IPS DF 6.9 (cell line): ENCODE measurements around the gene BIRC2.

ENCODE experiments used
- DNase-seq: peaks from one replicate; pipeline ENCODE4 v3.0.0-alpha.2; 2013; ENCODE audit warnings: low read depth, low spot score
- H3K27ac ChIP-seq: one replicate; pipeline ENCODE4 v1.5.1; 2013; ENCODE audit warnings: low read length, control low read depth
- H3K27me3 ChIP-seq: 2 replicates; pipeline ENCODE4 v1.6.1; 2013; ENCODE audit warnings: mild to moderate bottlenecking, low read length; ENCODE audit not compliant: control insufficient read depth, insufficient read depth
- H3K36me3 ChIP-seq: 2 replicates; pipeline ENCODE4 v1.6.1; 2013; ENCODE audit warnings: low read length; ENCODE audit not compliant: control insufficient read depth, insufficient read depth
- H3K4me1 ChIP-seq: 2 replicates; pipeline ENCODE4 v1.6.1; 2013; ENCODE audit warnings: low read length; ENCODE audit not compliant: control insufficient read depth, insufficient read depth
- H3K4me3 ChIP-seq: 2 replicates; pipeline ENCODE4 v1.5.1; 2013; ENCODE audit warnings: mild to moderate bottlenecking, low read length
- H3K9me3 ChIP-seq: 2 replicates; pipeline ENCODE4 v1.6.1; 2013; ENCODE audit warnings: low read length, inconsistent platforms; ENCODE audit not compliant: control insufficient read depth, insufficient read depth
- WGBS: extraction: QIAGEN DNeasy Blood & Tissue Kit; methylation state at CpG from one replicate; pipeline ENCODE4 v1.1.7; 2013; ENCODE audit warnings: mixed read lengths, missing lambda C conversion rate; ENCODE audit not compliant: insufficient read length, insufficient coverage; 5-methylcytosine and 5-hydroxymethylcytosine counted together

Gene BIRC2

GRCh38 chr11:102387043-102387781 is 40.2 kb downstream of the BIRC2 start:
- Histone ChIP-seq H3K4me1 (no peaks in the 10 kb centered on the region), H3K9me3 (no peaks in the 10 kb centered on the region), H3K27ac (no peak overlapping the region), H3K27me3 (no peaks in the 10 kb centered on the region), H3K36me3 (peaks cover 4% of the 10 kb centered on the region; the same call in 1 of the 2 replicates), H3K4me3 (no peak overlapping the region)
- no peak for DNase-seq
- WGBS, result no CpG with 5 or more reads among the region's 8 CpGs

GRCh38 chr11:102389253-102389652 is 42.2 kb downstream of the BIRC2 start:
- H3K4me1 ChIP-seq, result no peaks in the 10 kb centered on the region
- WGBS, result no CpG with 5 or more reads among the region's 4 CpGs
- peaks cover 4% of the 10 kb centered on the region; the same call in 1 of the 2 replicates for H3K36me3 ChIP-seq

GRCh38 chr11:102390667-102391465 is 43.9 kb downstream of the BIRC2 start:
- no peaks in the 10 kb centered on the region for H3K27me3 ChIP-seq
- no peaks in the 10 kb centered on the region for H3K36me3 ChIP-seq
- H3K9me3 ChIP-seq, result no peaks in the 10 kb centered on the region
- no peak overlapping the region for H3K27ac ChIP-seq
- DNase-seq, result peak; percentile 39
- no peak overlapping the region for H3K4me3 ChIP-seq
- WGBS, result no CpG with 5 or more reads among the region's 12 CpGs
- no peaks in the 10 kb centered on the region for H3K4me1 ChIP-seq

More at GRCh38 chr11:102389253-102389652, 42.2 kb downstream of the BIRC2 start:
- DNase-seq, result no peak
- no peaks in the 10 kb centered on the region for H3K9me3 ChIP-seq
- no peak overlapping the region for H3K4me3 ChIP-seq
- no peak overlapping the region for H3K27ac ChIP-seq
- no peaks in the 10 kb centered on the region for H3K27me3 ChIP-seq

GRCh38 chr11:102391549-102392237 is 44.7 kb downstream of the BIRC2 start:
- Histone ChIP-seq H3K36me3 (no peaks in the 10 kb centered on the region), H3K27ac (no peak overlapping the region), H3K27me3 (no peaks in the 10 kb centered on the region), H3K9me3 (no peaks in the 10 kb centered on the region), H3K4me1 (no peaks in the 10 kb centered on the region), H3K4me3 (no peak overlapping the region)
- DNase-seq, result no peak
- WGBS, result no CpG with 5 or more reads among the region's 4 CpGs

- Histone ChIP-seq H3K27me3 (no peaks in the 10 kb centered on the region), H3K4me1 (no peaks in the 10 kb centered on the region), H3K27ac (no peak overlapping the region), H3K4me3 (no peak overlapping the region), H3K9me3 (no peaks in the 10 kb centered on the region), H3K36me3 (no peaks in the 10 kb centered on the region)
- no peak for DNase-seq
- WGBS, result no CpG with 5 or more reads among the region's 2 CpGs
These were observed 46.3 kb downstream of the BIRC2 start for GRCh38 chr11:102393272-102393730.

GRCh38 chr11:102395720-102396393 is 48.8 kb downstream of the BIRC2 start:
- H3K36me3 ChIP-seq, result no peaks in the 10 kb centered on the region
- WGBS, result no CpG with 5 or more reads among the region's 6 CpGs
- no peak for DNase-seq
- H3K27me3 ChIP-seq, result no peaks in the 10 kb centered on the region
- H3K4me1 ChIP-seq, result no peaks in the 10 kb centered on the region; the same call in 1 of the 2 replicates
- H3K4me3 ChIP-seq, result no peak overlapping the region
- no peak overlapping the region for H3K27ac ChIP-seq
- H3K9me3 ChIP-seq, result no peaks in the 10 kb centered on the region

- no peaks in the 10 kb centered on the region for H3K36me3 ChIP-seq
These were observed 49.9 kb downstream of the BIRC2 start for GRCh38 chr11:102396708-102397563.

DNA sequence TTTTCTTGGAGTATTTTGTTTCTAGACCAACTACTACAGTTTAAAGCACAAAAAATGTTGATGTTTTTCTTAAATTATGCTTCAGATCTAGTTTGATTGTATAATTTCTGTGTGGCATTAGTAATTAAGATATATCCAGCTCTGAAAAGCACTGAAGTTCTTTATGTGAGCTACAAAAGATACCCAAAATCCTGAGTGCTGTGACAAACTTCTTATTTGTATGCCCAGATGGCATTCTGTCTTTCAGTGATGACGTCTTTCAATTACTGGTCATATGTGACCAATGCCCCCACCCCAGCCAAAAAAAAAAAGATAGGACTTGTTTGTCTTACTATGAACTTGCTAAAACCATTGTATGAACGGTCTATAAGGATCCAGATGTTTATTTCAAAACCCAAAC is 51.3 kb downstream of the BIRC2 start:
- no peaks in the 10 kb centered on the region for H3K36me3 ChIP-seq
- no peaks in the 10 kb centered on the region for H3K9me3 ChIP-seq
- no peak for DNase-seq
- H3K27ac ChIP-seq, result no peak overlapping the region
- H3K4me3 ChIP-seq, result no peak overlapping the region
- WGBS, result no CpG with 5 or more reads among the region's 2 CpGs
- H3K4me1 ChIP-seq, result no peaks in the 10 kb centered on the region; the same call in 1 of the 2 replicates
- H3K27me3 ChIP-seq, result no peaks in the 10 kb centered on the region

More at GRCh38 chr11:102396708-102397563, 49.9 kb downstream of the BIRC2 start:
- Histone ChIP-seq H3K27me3 (no peaks in the 10 kb centered on the region), H3K4me3 (no peak overlapping the region), H3K9me3 (no peaks in the 10 kb centered on the region), H3K4me1 (no peaks in the 10 kb centered on the region; the same call in 1 of the 2 replicates), H3K27ac (no peak overlapping the region)
- no peak for DNase-seq
- WGBS, result 100% methylated on average over 1 of the region's 4 CpGs

DNA sequence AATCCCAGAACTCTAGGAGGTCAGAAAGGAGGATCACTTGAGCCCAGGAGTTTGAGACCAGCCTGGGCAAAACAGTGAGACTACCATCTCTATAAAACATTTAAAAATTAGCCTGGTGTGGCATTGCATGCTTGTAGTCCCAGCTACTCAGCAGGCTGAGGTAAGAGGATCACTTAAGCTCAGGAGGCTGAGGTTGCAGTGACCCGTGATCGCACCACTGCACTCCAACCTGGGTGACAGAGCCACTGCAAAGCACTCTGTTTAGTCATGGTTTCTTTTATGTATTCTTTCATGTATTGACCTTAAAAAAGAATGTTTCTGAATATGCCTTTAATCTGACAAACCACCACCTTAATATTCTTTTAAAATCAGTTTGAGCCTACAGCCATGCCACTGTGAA is 52.2 kb downstream of the BIRC2 start:
- no CpG with 5 or more reads among the region's 2 CpGs for WGBS
- no peak for DNase-seq
- Histone ChIP-seq H3K36me3 (no peaks in the 10 kb centered on the region), H3K27ac (no peak overlapping the region), H3K27me3 (no peaks in the 10 kb centered on the region), H3K4me3 (no peak overlapping the region), H3K4me1 (no peaks in the 10 kb centered on the region; the same call in 1 of the 2 replicates), H3K9me3 (no peaks in the 10 kb centered on the region)
